ENCODE measurements around the gene TGM3. TPM values are rescaled to one million over a fixed set of nuclear protein-coding genes. Genes with fewer than 3 reads are reported as not detected.

TGM3 gene
- total RNA-seq, 1 donor from 2014 or later: 0.32 TPM

DNA sequence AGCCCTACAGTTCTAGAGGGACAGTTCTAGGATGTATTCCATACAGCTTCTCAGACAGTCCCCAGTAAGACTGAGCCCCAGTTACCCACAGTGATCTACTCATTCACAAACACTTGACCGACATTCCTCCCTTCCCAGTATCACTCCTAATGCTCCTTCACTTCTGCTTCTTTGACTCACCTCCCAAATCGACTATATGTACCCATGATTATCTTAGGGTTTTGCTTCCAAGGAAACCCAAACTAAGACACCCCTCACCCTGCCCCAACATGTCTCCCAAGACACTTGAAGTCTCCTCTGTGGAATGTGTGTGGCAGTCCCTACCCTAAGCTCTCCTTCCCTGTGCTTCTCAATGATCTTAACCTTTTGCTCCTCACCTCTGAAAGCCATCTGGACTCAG lies 61.3 kb downstream of the TGM3 start:
- intact Hi-C loops (cut with DNase I): no loop called here
- Histone ChIP-seq H3K27me3 (ENCODE audit: low read depth) (peaks cover 6% of the 10 kb centered on the region), H3K4me1 (no peaks in the 10 kb centered on the region), H3K4me3 (no peak overlapping the region), H3K9me3 (peaks cover 12% of the 10 kb centered on the region), H3K36me3 (no peaks in the 10 kb centered on the region), H3K27ac (no peak overlapping the region)
- DNase-seq: no peak
- ATAC-seq: no peak
- TF ChIP-seq, protein P1, sequence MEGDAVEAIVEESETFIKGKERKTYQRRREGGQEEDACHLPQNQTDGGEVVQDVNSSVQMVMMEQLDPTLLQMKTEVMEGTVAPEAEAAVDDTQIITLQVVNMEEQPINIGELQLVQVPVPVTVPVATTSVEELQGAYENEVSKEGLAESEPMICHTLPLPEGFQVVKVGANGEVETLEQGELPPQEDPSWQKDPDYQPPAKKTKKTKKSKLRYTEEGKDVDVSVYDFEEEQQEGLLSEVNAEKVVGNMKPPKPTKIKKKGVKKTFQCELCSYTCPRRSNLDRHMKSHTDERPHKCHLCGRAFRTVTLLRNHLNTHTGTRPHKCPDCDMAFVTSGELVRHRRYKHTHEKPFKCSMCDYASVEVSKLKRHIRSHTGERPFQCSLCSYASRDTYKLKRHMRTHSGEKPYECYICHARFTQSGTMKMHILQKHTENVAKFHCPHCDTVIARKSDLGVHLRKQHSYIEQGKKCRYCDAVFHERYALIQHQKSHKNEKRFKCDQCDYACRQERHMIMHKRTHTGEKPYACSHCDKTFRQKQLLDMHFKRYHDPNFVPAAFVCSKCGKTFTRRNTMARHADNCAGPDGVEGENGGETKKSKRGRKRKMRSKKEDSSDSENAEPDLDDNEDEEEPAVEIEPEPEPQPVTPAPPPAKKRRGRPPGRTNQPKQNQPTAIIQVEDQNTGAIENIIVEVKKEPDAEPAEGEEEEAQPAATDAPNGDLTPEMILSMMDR (IDR thresholded peaks at IDR 0.05): no peak

DNA sequence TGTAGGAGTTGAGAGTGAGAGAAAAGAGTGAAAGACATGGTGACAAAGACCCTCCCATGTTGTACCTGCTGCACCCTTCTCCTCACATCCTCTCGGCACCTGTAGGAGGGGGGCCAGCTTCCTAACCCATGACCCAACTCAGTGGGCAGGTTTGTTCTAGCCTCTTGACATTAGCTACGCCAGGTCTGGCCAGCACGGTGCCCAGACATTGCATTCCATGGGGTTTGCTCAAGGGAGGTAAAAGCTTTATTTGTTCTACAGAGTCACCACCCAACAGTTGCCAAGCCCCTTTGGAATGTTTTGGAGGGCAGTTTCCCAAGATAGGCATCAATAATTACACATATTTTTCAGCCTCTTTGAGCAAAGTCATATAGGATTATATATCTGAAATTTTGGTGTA lies 62.2 kb downstream of the TGM3 start:
- DNase-seq (no peak), ATAC-seq (no peak)
- no peaks in the 10 kb centered on the region for H3K36me3 ChIP-seq
- H3K4me3 ChIP-seq: no peak overlapping the region
- no peaks in the 10 kb centered on the region for H3K4me1 ChIP-seq
- peaks cover 13% of the 10 kb centered on the region for H3K9me3 ChIP-seq
- TF ChIP-seq, protein P1 (IDR thresholded peaks at IDR 0.05): no peak
- H3K27ac ChIP-seq: no peak overlapping the region
- intact Hi-C loops (cut with DNase I): no loop called here
- no peaks in the 10 kb centered on the region for H3K27me3 ChIP-seq (ENCODE audit: low read depth)

DNA sequence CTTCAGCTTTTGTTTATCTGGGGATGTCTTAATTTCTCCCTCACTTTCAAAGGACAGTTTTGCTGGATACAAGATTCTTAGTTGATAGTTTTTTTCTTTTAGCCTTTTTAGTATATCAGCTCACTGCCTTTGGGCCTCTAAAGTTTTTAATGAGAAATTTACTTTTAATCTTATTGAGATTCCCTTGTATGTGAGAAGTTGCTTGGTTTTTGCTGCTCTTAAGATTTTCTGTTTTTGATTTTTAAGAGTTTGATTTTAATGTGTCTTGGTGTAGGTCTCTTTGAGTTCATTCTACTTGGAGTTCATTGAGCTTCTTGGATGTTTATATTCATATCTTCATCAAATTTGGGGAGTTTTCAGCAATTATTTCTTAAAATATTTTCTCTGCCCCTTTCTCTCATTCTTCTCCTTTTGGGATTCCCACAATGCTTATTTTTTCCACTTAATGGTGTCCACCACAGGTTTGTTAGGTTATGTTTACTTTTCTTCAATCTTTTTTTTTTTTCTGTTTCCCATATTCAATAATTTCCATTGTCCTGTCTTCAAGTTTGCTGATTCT lies 65.3 kb downstream of the TGM3 start:
- Histone ChIP-seq H3K36me3 (no peaks in the 10 kb centered on the region), H3K27me3 (ENCODE audit: low read depth) (no peaks in the 10 kb centered on the region), H3K4me3 (no peak overlapping the region), H3K4me1 (no peaks in the 10 kb centered on the region), H3K27ac (no peak overlapping the region), H3K9me3 (peaks cover 13% of the 10 kb centered on the region)
- ATAC-seq: no peak
- TF ChIP-seq, protein P1 (IDR thresholded peaks at IDR 0.05): no peak
- no peak for DNase-seq
- intact Hi-C loops (cut with DNase I): no loop called here

DNA sequence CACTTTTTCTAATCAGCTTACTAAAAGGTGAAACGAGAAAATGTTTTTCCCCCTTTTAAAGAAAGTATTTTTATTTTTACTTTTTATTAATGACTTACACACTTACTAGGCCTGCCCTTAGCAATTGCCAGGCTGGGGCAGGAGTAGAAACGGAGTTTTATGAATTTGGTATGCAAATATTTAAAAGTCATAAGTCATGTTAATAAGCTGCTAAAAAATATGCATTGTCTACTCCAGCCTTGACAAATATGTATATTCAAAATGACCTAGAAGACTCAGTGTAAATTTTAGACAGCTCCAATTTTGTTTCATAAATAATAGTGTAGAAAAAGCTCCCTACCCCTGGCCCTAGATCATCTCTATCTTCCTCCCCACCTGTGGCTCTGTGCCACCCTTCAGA lies 67.4 kb downstream of the TGM3 start:
- H3K4me1 ChIP-seq: no peaks in the 10 kb centered on the region
- TF ChIP-seq, protein P1 (IDR thresholded peaks at IDR 0.05): no peak
- no peak for ATAC-seq

DNA sequence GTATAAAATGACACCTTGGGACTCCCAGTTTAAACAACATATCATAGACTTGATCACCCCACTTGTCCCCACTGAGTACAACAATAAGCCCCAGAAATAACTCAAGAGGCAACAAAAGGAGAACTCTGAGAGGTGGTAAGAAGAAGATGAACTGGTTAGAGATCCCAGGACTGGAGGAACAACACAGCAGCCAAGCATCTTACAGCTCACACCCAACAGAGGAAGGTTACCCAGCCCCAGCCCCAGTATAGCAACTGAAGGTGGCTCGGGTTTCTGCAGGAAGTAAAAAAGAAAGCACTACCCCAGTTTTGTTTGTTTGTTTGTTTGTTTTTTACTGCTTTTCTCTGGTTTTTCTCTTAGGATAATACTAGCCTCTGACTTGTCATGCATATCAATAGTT lies 67.8 kb downstream of the TGM3 start:
- TF ChIP-seq, protein P1 (IDR thresholded peaks at IDR 0.05): no peak

More for the DNA sequence above, 67.4 kb downstream of the TGM3 start:
- peaks cover 13% of the 10 kb centered on the region for H3K9me3 ChIP-seq
- intact Hi-C loops (cut with DNase I): no loop called here
- H3K36me3 ChIP-seq: no peaks in the 10 kb centered on the region
- DNase-seq: no peak
- no peaks in the 10 kb centered on the region for H3K27me3 ChIP-seq (ENCODE audit: low read depth)
- no peak overlapping the region for H3K4me3 ChIP-seq
- H3K27ac ChIP-seq: no peak overlapping the region

More for the DNA sequence above, 67.8 kb downstream of the TGM3 start:
- Histone ChIP-seq H3K4me1 (no peaks in the 10 kb centered on the region), H3K36me3 (no peaks in the 10 kb centered on the region), H3K27me3 (ENCODE audit: low read depth) (no peaks in the 10 kb centered on the region), H3K4me3 (no peak overlapping the region), H3K9me3 (peaks cover 13% of the 10 kb centered on the region), H3K27ac (no peak overlapping the region)
- no peak for DNase-seq
- intact Hi-C loops (cut with DNase I): no loop called here
- no peak for ATAC-seq

Measured in lower lobe of right lung (tissue), 2 donors.